Type B pancreatic cell (in vitro differentiated cells): ENCODE measurements around the gene RGS13. TPM values are rescaled to one million over a fixed set of nuclear protein-coding genes. Genes with fewer than 3 reads are reported as not detected.

Source experiments
- DNase-seq: peaks from one replicate; pipeline ENCODE4 v3.0.0; 2021; ENCODE audit warnings: mixed read lengths; ENCODE audit not compliant: unreplicated experiment; ENCODE audit errors: extremely low spot score
- H3K27ac Mint-ChIP-seq: 2 replicates; pipeline ENCODE4 v1.8.0; 2021; ENCODE audit warnings: mild to moderate bottlenecking, mixed read lengths
- H3K27me3 Mint-ChIP-seq: 2 replicates; pipeline ENCODE4 v1.8.0; 2021; ENCODE audit warnings: mixed read lengths
- H3K36me3 Mint-ChIP-seq: 2 replicates; pipeline ENCODE4 v1.8.0; 2021; ENCODE audit warnings: mixed read lengths
- H3K4me1 Mint-ChIP-seq: one replicate; pipeline ENCODE4 v1.8.0; 2021; ENCODE audit warnings: mixed read lengths; ENCODE audit not compliant: unreplicated experiment
- H3K4me3 Mint-ChIP-seq: 2 replicates; pipeline ENCODE4 v1.8.0; 2021; ENCODE audit warnings: mild to moderate bottlenecking, mixed read lengths
- H3K9me3 Mint-ChIP-seq: 2 replicates; pipeline ENCODE4 v1.8.0; 2021; ENCODE audit warnings: mixed read lengths
- CTCF ChIP-seq: fragments of 200-600 bp; sonication (generic); conservative IDR thresholded peaks from 2 replicates; pipeline ENCODE4 v1.5.0; 2021; ENCODE audit warnings: antibody characterized with exemption, mild to moderate bottlenecking
- total RNA-seq: library from RNA; stranded (reverse); gene quantifications from 2 replicates; pipeline ENCODE4 v1.2.1, GENCODE V29; 2021; ENCODE audit warnings: low replicate concordance

The RGS13 gene
- total RNA-seq, 1 donor from 2014 or later, result 0.19 TPM

DNA sequence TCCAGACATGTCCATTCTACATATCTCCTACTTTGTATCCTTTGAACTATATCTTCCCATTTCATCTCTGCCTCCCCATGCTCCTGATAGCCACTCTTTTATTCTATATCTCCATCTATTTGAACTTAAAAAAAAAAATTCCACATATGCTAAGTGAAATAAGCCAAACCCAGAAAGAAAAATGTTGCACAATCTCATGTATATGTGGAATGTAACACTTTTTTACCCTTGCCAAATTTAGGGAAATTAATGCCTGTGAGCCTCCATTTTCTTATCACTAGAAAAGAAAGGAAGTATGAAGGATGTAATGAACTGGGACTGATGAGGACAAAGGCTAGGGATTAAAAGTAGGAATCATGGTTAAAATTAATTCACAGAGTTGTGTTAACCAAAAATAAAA, 53.5 kb downstream of the RGS13 start:
- DNase-seq, result no peak
- Mint-ChIP-seq H3K4me3 (no peak overlapping the region), H3K4me1 (no peaks in the 10 kb centered on the region), H3K36me3 (no peaks in the 10 kb centered on the region), H3K9me3 (peaks cover 25% of the 10 kb centered on the region), H3K27ac (no peak overlapping the region), H3K27me3 (peaks cover 7% of the 10 kb centered on the region)
- no peak for TF ChIP-seq CTCF

DNA sequence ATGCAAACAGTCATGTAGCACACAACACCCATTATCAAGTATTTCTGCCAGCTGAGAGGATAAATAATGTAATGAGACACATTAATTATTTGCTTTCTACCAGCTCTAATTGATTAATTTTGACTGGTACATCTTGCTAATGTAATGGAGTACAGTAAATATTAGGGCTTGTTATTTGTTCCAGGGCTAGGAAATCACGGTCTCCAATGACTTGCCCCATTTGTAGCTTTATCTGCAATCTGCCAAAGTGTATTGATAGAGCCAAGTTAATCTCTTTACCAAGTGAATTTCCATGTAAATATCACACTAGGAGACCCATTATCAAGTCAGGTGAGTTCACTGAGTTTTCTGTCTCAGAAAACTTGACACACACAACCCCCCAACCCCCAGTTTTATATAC, 55.1 kb downstream of the RGS13 start:
- H3K27me3 Mint-ChIP-seq, result peaks cover 7% of the 10 kb centered on the region
- H3K4me1 Mint-ChIP-seq, result no peaks in the 10 kb centered on the region
- no peak overlapping the region for H3K4me3 Mint-ChIP-seq
- no peak for TF ChIP-seq CTCF
- DNase-seq, result no peak
- peaks cover 22% of the 10 kb centered on the region for H3K9me3 Mint-ChIP-seq
- no peaks in the 10 kb centered on the region for H3K36me3 Mint-ChIP-seq
- no peak overlapping the region for H3K27ac Mint-ChIP-seq

DNA sequence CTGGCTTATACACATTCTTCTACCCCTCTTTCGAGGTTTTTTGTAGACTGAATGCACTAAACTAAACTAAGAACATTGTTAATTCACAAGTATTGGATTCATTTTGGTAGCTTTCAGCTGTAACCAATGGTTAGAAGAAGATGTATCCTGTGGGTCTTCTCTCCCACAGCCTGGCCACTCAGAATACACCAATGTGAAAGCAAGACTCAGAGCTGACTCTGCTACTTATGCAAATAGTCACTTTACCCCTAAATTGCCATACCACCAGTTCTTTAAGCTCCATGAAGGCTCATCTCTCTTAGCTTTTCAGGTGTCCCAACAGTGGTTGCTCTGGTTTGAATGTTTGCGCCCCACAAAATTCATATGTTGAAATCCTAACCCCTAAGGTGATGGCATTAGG, 60.1 kb downstream of the RGS13 start:
- Mint-ChIP-seq H3K9me3 (peaks cover 22% of the 10 kb centered on the region), H3K27ac (no peak overlapping the region), H3K4me3 (no peak overlapping the region), H3K36me3 (no peaks in the 10 kb centered on the region), H3K4me1 (no peaks in the 10 kb centered on the region), H3K27me3 (peaks cover 4% of the 10 kb centered on the region)
- no peak for DNase-seq
- TF ChIP-seq CTCF, result no peak

DNA sequence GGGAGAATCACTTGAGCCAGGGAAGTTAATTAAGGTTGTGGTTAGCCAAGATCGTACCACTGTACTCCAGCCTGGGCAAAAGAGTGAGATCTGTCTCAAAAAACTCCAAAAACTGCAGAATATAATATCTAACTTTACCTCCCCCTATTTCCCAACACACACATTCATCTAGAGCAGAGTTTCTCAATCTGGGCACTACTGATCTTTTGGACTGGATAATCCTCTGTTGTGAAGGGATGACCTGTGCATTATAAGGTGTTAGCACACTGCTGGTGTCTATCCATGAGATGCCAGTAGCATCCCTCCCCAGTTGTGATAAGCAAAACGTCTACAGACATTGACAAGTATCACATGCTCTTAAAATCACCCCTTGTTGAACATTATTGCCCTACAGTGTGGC, 61.8 kb downstream of the RGS13 start:
- no peak for TF ChIP-seq CTCF
- H3K4me3 Mint-ChIP-seq, result no peak overlapping the region

GRCh38 chr1:192698731-192699130, 62.8 kb downstream of the RGS13 start:
- TF ChIP-seq CTCF, result no peak
- DNase-seq, result no peak
- H3K36me3 Mint-ChIP-seq, result no peaks in the 10 kb centered on the region
- peaks cover 4% of the 10 kb centered on the region for H3K27me3 Mint-ChIP-seq
- peaks cover 6% of the 10 kb centered on the region for H3K4me1 Mint-ChIP-seq
- peaks cover 8% of the 10 kb centered on the region for H3K9me3 Mint-ChIP-seq
- H3K27ac Mint-ChIP-seq, result no peak overlapping the region
- no peak overlapping the region for H3K4me3 Mint-ChIP-seq

More for the DNA sequence above, 61.8 kb downstream of the RGS13 start:
- no peak for DNase-seq
- peaks cover 4% of the 10 kb centered on the region for H3K27me3 Mint-ChIP-seq
- peaks cover 13% of the 10 kb centered on the region for H3K9me3 Mint-ChIP-seq
- no peaks in the 10 kb centered on the region for H3K36me3 Mint-ChIP-seq
- no peak overlapping the region for H3K27ac Mint-ChIP-seq
- peaks cover 6% of the 10 kb centered on the region for H3K4me1 Mint-ChIP-seq

- no peaks in the 10 kb centered on the region for H3K9me3 Mint-ChIP-seq
- no peaks in the 10 kb centered on the region for H3K36me3 Mint-ChIP-seq
- TF ChIP-seq CTCF, result no peak
- peaks cover 6% of the 10 kb centered on the region for H3K4me1 Mint-ChIP-seq
- no peak for DNase-seq
- H3K27ac Mint-ChIP-seq, result no peak overlapping the region
- no peak overlapping the region for H3K4me3 Mint-ChIP-seq
- H3K27me3 Mint-ChIP-seq, result no peaks in the 10 kb centered on the region
These were observed 64.9 kb downstream of the RGS13 start for GRCh38 chr1:192700834-192701271.
